MM.1S (cell line): ENCODE measurements around the gene SOBP.

Experiments used
- DNase-seq: peaks from one replicate; pipeline ENCODE4 v3.0.0-alpha.2; 2015
- H2AFZ ChIP-seq: fragments of 300-600 bp; sonication (generic); 2 replicates; pipeline ENCODE4 v1.6.0; 2016; ENCODE audit warnings: antibody characterized with exemption, low read length
- H3F3A ChIP-seq: fragments of 300-600 bp; sonication (generic); 2 replicates; pipeline ENCODE4 v1.6.1; 2016; ENCODE audit warnings: mild to moderate bottlenecking, antibody characterized with exemption, low read length, moderate library complexity, mixed read lengths; ENCODE audit not compliant: insufficient read depth
- H3K27ac ChIP-seq: fragments of 300-600 bp; sonication (generic); 2 replicates; pipeline ENCODE4 v1.5.1; 2016; ENCODE audit warnings: mild to moderate bottlenecking, low read length
- H3K27me3 ChIP-seq: fragments of 300-600 bp; sonication (generic); replicated peaks from 2 replicates; pipeline ENCODE4 v1.6.0; 2016; ENCODE audit warnings: low read length; ENCODE audit not compliant: insufficient read depth
- H3K36me3 ChIP-seq: fragments of 300-600 bp; sonication (generic); replicated peaks from 2 replicates; pipeline ENCODE4 v1.6.1; 2016; ENCODE audit warnings: mild to moderate bottlenecking, low read length, mixed read lengths; ENCODE audit not compliant: insufficient read depth
- H3K4me1 ChIP-seq: fragments of 300-600 bp; sonication (generic); 2 replicates; pipeline ENCODE4 v1.6.1; 2016; ENCODE audit warnings: low read length, mixed read lengths
- H3K4me2 ChIP-seq: fragments of 300-600 bp; sonication (generic); 2 replicates; pipeline ENCODE4 v1.6.0; 2016; ENCODE audit warnings: low read depth, low read length
- H3K4me3 ChIP-seq: fragments of 300-600 bp; sonication (generic); 2 replicates; pipeline ENCODE4 v1.5.1; 2016; ENCODE audit warnings: low read length, mixed read lengths
- H3K79me2 ChIP-seq: fragments of 300-600 bp; sonication (generic); 2 replicates; pipeline ENCODE4 v1.6.1; 2016; ENCODE audit warnings: mixed run types, low read length, mixed read lengths
- H3K9ac ChIP-seq: fragments of 300-600 bp; sonication (generic); 2 replicates; pipeline ENCODE4 v1.6.1; 2016; ENCODE audit warnings: low read length, mixed read lengths
- H3K9me2 ChIP-seq: fragments of 300-600 bp; sonication (generic); replicated peaks from 2 replicates; pipeline ENCODE4 v1.6.1; 2016; ENCODE audit warnings: mild to moderate bottlenecking, low read length, mixed read lengths; ENCODE audit not compliant: insufficient read depth
- H3K9me3 ChIP-seq: fragments of 300-600 bp; sonication (generic); replicated peaks from 2 replicates; pipeline ENCODE4 v1.6.1; 2016; ENCODE audit warnings: mild to moderate bottlenecking, low read length, mixed read lengths; ENCODE audit not compliant: insufficient read depth
- H4K20me1 ChIP-seq: fragments of 300-600 bp; sonication (generic); 2 replicates; pipeline ENCODE4 v1.6.1; 2016; ENCODE audit warnings: mild to moderate bottlenecking, low read length, moderate library complexity, mixed read lengths; ENCODE audit not compliant: insufficient read depth
- EZH2 ChIP-seq: fragments of 300-600 bp; sonication (generic); optimal IDR thresholded peaks from 2 replicates; pipeline ENCODE3; 2017; ENCODE audit warnings: low read depth, mild to moderate bottlenecking, antibody characterized with exemption, low read length, mixed read lengths
- EZH2phosphoT487 ChIP-seq: fragments of 300-600 bp; sonication (generic); IDR thresholded peaks from 2 replicates; pipeline ENCODE4 v1.6.1; 2018; ENCODE audit warnings: antibody characterized with exemption, low read length
- TF ChIP-seq, protein P1 (sequence below): fragments of 300-600 bp; sonication (generic); IDR thresholded peaks from 2 replicates; pipeline ENCODE4 v1.5.1; 2016; ENCODE audit warnings: antibody characterized with exemption, low read length, mixed read lengths

The SOBP gene

DNA sequence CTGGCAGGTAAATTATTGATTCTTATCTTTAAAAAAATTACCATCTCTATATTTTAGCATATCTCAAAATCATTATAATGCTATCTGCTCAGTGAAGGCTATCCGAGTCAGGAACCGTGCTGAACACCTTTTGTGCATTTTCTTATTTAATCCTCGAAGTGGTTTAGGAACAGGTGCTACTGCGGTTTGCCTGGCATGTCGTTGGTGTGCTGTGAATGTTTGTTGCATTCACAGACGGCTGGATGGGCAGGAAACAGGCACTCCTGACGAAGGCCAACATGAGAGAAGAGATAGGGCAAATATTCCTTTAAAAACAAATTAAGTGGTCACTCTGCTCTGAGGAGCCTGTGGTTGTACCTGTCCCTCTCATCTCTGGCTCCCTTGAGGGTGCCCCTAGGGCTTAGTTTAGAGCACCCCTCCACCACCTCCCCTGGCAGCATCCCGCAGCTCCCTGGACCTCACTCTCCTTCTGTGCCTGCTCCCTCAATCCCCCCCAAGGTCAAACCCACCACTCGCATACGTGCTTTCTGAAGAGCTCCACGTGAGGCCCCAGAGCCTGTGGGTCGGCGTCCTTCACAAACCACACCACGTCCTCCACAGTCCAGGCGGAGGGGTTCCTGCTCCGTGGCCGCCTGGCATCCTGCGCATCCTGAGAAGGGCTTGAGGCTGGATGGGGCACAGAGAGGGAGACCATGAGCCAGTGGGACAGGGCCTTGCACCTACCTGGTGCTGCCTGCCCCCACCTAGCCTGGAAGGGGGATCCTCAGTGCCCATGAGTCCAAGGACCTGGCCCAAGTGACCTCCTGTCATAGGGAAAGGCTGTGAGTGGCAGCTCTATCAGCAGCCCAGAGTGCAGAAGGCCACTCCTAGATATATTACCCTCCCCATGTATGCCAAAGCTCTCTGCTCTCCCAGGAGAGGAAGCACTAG lies 217.7 kb downstream of the SOBP start:
- TF ChIP-seq EZH2phosphoT487 (no peak), EZH2 (no peak)
- TF ChIP-seq, protein P1, sequence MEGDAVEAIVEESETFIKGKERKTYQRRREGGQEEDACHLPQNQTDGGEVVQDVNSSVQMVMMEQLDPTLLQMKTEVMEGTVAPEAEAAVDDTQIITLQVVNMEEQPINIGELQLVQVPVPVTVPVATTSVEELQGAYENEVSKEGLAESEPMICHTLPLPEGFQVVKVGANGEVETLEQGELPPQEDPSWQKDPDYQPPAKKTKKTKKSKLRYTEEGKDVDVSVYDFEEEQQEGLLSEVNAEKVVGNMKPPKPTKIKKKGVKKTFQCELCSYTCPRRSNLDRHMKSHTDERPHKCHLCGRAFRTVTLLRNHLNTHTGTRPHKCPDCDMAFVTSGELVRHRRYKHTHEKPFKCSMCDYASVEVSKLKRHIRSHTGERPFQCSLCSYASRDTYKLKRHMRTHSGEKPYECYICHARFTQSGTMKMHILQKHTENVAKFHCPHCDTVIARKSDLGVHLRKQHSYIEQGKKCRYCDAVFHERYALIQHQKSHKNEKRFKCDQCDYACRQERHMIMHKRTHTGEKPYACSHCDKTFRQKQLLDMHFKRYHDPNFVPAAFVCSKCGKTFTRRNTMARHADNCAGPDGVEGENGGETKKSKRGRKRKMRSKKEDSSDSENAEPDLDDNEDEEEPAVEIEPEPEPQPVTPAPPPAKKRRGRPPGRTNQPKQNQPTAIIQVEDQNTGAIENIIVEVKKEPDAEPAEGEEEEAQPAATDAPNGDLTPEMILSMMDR, result no peak
- no peak for DNase-seq

DNA sequence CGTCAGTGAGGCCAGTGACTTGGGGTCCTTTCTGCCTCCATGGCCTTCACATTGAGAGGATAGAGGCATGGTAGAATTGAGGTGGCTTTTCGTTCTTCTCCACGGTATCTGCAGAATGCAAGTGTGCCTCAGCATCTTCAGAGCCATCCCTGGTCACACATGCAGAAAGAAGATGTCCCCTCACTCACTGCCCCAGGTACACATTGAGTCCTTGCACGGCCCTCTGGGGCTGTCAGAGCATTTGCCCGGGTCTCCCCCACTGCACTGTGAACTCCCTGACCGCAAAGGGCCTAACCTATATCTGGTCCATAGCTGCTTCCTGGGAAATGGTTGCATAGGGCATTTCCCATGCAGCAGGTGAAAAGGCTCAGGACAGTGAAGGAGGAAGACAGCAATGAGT lies 218.5 kb downstream of the SOBP start:
- no peak overlapping the region for H3K9ac ChIP-seq
- TF ChIP-seq, protein P1, result no peak
- TF ChIP-seq EZH2phosphoT487, result no peak
- TF ChIP-seq EZH2, result no peak
- no peaks in the 10 kb centered on the region for H3K27me3 ChIP-seq
- H3K36me3 ChIP-seq, result no peaks in the 10 kb centered on the region
- H3K4me2 ChIP-seq, result no peak overlapping the region
- H3F3A ChIP-seq, result peaks cover 5% of the 10 kb centered on the region; the same call in 1 of the 2 replicates
- H4K20me1 ChIP-seq, result no peaks in the 10 kb centered on the region
- H3K27ac ChIP-seq, result no peak overlapping the region
- peaks cover 14% of the 10 kb centered on the region for H3K4me1 ChIP-seq
- no peak for DNase-seq
- no peaks in the 10 kb centered on the region for H3K9me3 ChIP-seq
- no peak overlapping the region for H2AFZ ChIP-seq
- H3K9me2 ChIP-seq, result no peaks in the 10 kb centered on the region
- H3K4me3 ChIP-seq, result no peak overlapping the region
- H3K79me2 ChIP-seq, result no peaks in the 10 kb centered on the region

More for the DNA sequence above, 217.7 kb downstream of the SOBP start:
- no peaks in the 10 kb centered on the region for H3K36me3 ChIP-seq
- no peak overlapping the region for H3K9ac ChIP-seq
- no peak overlapping the region for H3K4me3 ChIP-seq
- H2AFZ ChIP-seq, result no peak overlapping the region
- no peaks in the 10 kb centered on the region for H4K20me1 ChIP-seq
- no peak overlapping the region for H3K4me2 ChIP-seq
- H3K9me3 ChIP-seq, result no peaks in the 10 kb centered on the region
- H3K27me3 ChIP-seq, result no peaks in the 10 kb centered on the region
- H3K79me2 ChIP-seq, result no peaks in the 10 kb centered on the region
- no peaks in the 10 kb centered on the region for H3F3A ChIP-seq
- H3K9me2 ChIP-seq, result no peaks in the 10 kb centered on the region
- H3K4me1 ChIP-seq, result peaks cover 6% of the 10 kb centered on the region
- no peak overlapping the region for H3K27ac ChIP-seq

DNA sequence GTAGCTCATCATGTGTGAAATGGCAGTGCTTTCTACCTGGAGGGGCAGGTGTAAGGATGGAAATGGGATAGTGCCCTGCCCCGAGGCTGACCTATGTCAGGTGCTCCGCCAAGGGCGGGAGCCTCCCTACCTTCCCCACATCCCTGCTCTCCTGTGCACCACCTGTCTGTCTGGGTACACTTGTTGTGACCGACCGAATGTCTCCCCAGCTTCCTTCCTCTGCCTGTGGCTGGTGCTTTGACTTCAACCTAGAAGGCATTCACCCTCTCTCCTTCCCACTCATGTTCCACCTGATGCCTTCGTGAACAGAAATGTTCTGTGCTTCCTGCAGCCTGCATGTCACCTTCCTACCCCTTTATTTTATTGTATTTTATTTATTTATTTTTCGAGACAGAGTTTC lies 219.4 kb downstream of the SOBP start:
- H3K36me3 ChIP-seq, result no peaks in the 10 kb centered on the region
- no peaks in the 10 kb centered on the region for H3K9me2 ChIP-seq
- no peak overlapping the region for H3K4me3 ChIP-seq
- H3K9me3 ChIP-seq, result no peaks in the 10 kb centered on the region
- peaks cover 5% of the 10 kb centered on the region; the same call in 1 of the 2 replicates for H3F3A ChIP-seq
- no peak for DNase-seq
- H3K4me2 ChIP-seq, result no peak overlapping the region
- H3K27ac ChIP-seq, result no peak overlapping the region
- H4K20me1 ChIP-seq, result no peaks in the 10 kb centered on the region
- H3K9ac ChIP-seq, result no peak overlapping the region
- no peak for TF ChIP-seq EZH2phosphoT487
- no peaks in the 10 kb centered on the region for H3K27me3 ChIP-seq
- no peak overlapping the region for H2AFZ ChIP-seq
- H3K79me2 ChIP-seq, result no peaks in the 10 kb centered on the region
- H3K4me1 ChIP-seq, result peaks cover 21% of the 10 kb centered on the region
